Measurements from ENCODE around the gene ACSM4. TPM values are rescaled to one million over a fixed set of nuclear protein-coding genes. Genes with fewer than 3 reads are reported as not detected.

ACSM4 gene
- total RNA-seq, 1 donor from 2014 or later: not detected

- no peaks in the 10 kb centered on the region for H3K4me1 Mint-ChIP-seq (ENCODE audit: unreplicated experiment)
- H3K27ac Mint-ChIP-seq: no peak overlapping the region
- H3K27me3 Mint-ChIP-seq: peaks cover 16% of the 10 kb centered on the region
- H3K9me3 Mint-ChIP-seq: no peaks in the 10 kb centered on the region
- no peak for TF ChIP-seq CTCF (conservative IDR thresholded peaks at IDR 0.05)
- no peak for DNase-seq (ENCODE audit: extremely low spot score, unreplicated experiment)
- H3K4me3 Mint-ChIP-seq: no peak overlapping the region
- H3K36me3 Mint-ChIP-seq: no peaks in the 10 kb centered on the region
Observed at GRCh38 chr12:7352661-7353060, 48.8 kb downstream of the ACSM4 start.

DNA sequence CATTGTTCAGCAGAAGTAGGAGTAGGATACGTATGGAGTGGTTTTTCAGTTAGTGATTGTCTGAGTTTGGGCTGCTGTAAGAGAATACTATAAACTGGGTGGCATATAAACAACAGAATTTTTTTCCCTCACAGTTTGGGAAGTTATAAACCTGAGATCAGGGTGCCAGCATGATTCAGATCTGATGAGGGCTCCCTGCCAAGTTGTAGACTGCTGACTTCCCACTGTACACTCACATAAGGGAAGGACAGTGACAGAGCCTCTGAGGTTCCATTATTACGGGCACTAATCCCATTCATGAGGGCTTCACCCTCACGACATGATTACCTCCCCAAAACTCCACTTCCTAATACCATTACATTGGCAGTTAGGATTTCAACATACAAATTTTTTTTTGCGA lies 50.7 kb downstream of the ACSM4 start:
- Mint-ChIP-seq H3K27ac (no peak overlapping the region), H3K36me3 (no peaks in the 10 kb centered on the region), H3K4me1 (ENCODE audit: unreplicated experiment) (no peaks in the 10 kb centered on the region), H3K4me3 (no peak overlapping the region), H3K9me3 (no peaks in the 10 kb centered on the region), H3K27me3 (peaks cover 16% of the 10 kb centered on the region)
- DNase-seq (ENCODE audit: extremely low spot score, unreplicated experiment): no peak
- no peak for TF ChIP-seq CTCF (conservative IDR thresholded peaks at IDR 0.05)

GRCh38 chr12:7361265-7361664 lies 57.4 kb downstream of the ACSM4 start:
- no peak for DNase-seq (ENCODE audit: extremely low spot score, unreplicated experiment)
- H3K27ac Mint-ChIP-seq: no peak overlapping the region
- no peaks in the 10 kb centered on the region for H3K36me3 Mint-ChIP-seq
- H3K4me3 Mint-ChIP-seq: no peak overlapping the region
- no peaks in the 10 kb centered on the region for H3K9me3 Mint-ChIP-seq
- H3K4me1 Mint-ChIP-seq (ENCODE audit: unreplicated experiment): no peaks in the 10 kb centered on the region
- peaks cover 5% of the 10 kb centered on the region for H3K27me3 Mint-ChIP-seq
- no peak for TF ChIP-seq CTCF (conservative IDR thresholded peaks at IDR 0.05)

DNA sequence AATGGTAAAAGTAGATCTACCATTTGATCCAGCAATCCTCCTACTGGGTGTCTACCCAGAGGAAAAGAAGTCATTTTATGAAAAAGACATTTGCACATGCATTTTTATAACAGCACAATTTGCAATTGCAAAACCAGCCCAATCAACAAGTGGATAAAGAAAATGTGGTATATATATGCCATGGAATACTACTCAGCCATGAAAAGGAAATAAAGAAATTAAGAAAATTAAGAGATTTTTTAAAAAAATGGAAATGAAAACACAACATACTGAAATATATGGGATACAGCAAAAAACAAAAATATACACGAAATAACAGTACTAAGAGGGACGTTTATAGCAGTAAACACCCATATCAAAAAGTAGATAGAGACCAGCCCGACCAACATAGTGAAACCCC lies 58.9 kb downstream of the ACSM4 start:
- Mint-ChIP-seq H3K36me3 (no peaks in the 10 kb centered on the region), H3K27me3 (peaks cover 6% of the 10 kb centered on the region), H3K9me3 (no peaks in the 10 kb centered on the region), H3K4me3 (no peak overlapping the region), H3K27ac (no peak overlapping the region), H3K4me1 (ENCODE audit: unreplicated experiment) (no peaks in the 10 kb centered on the region)
- TF ChIP-seq CTCF (conservative IDR thresholded peaks at IDR 0.05): no peak
- DNase-seq (ENCODE audit: extremely low spot score, unreplicated experiment): no peak

DNA sequence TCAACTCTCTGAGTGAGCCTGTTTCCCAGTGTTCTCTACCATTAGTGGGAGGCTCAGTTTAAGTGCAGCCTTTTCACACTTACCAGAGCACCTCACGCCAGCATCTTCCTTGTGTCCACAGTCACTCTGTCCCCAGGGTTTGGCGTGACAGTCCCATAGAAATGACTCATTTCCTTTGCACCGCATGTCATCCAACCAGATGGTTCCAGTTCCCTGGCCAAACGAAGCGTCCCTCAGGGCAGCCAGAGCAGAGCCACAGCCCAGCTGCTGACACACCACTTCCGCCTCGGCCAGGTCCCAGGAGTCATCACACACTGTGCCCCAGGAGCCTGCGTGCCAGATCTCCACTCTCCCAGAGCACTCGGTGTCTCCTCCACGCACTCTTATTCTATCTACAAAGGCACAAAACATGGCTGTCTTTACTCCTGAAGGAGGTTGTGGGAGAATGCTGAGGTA lies 65.4 kb downstream of the ACSM4 start:
- Mint-ChIP-seq H3K4me3 (no peak overlapping the region), H3K36me3 (no peaks in the 10 kb centered on the region), H3K9me3 (peaks cover 4% of the 10 kb centered on the region), H3K27me3 (peaks cover 10% of the 10 kb centered on the region), H3K4me1 (ENCODE audit: unreplicated experiment) (no peaks in the 10 kb centered on the region), H3K27ac (no peak overlapping the region)
- no peak for DNase-seq (ENCODE audit: extremely low spot score, unreplicated experiment)
- no peak for TF ChIP-seq CTCF (conservative IDR thresholded peaks at IDR 0.05)

DNA sequence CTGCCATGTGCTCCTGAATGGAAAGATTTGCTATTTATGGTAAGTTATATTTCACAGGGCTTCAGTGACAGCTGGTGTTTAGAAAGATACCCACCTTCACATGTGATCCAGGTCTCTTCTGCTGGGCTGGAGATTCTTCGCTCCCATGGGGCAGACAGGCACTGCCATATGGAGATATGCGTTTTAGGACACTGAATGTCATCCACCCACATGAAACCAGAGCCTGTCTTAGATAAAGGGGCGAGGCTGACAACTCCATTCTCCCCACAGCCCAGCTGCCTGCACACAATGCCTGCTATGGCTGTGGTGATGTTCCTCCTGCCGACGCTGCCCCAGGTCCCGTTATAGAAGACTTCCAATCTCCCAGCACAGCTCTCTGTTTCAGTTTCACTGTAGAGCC lies 69.4 kb downstream of the ACSM4 start:
- TF ChIP-seq CTCF (conservative IDR thresholded peaks at IDR 0.05): no peak
- DNase-seq (ENCODE audit: extremely low spot score, unreplicated experiment): no peak
- H3K4me1 Mint-ChIP-seq (ENCODE audit: unreplicated experiment): no peaks in the 10 kb centered on the region
- no peak overlapping the region for H3K27ac Mint-ChIP-seq
- H3K9me3 Mint-ChIP-seq: peaks cover 4% of the 10 kb centered on the region
- no peak overlapping the region for H3K4me3 Mint-ChIP-seq
- peaks cover 13% of the 10 kb centered on the region for H3K27me3 Mint-ChIP-seq
- H3K36me3 Mint-ChIP-seq: no peaks in the 10 kb centered on the region
